H9 (cell line): ENCODE measurements around the gene ITPK1. TPM values are rescaled to one million over a fixed set of nuclear protein-coding genes. Genes with fewer than 3 reads are reported as not detected.

ENCODE experiments used
- DNase-seq: peaks from one replicate; pipeline ENCODE4 v3.0.0-alpha.2; 2017
- H2AFZ ChIP-seq: one replicate; pipeline ENCODE4 v1.6.1; 2013; ENCODE audit warnings: mild to moderate bottlenecking, low read length, control low read depth, moderate library complexity
- H2AK5ac ChIP-seq: 2 replicates; pipeline ENCODE4 v1.6.1; 2013; ENCODE audit warnings: low read length, control low read depth, mixed read lengths; ENCODE audit not compliant: insufficient read length
- H2BK120ac ChIP-seq: one replicate; pipeline ENCODE4 v1.6.1; 2013; ENCODE audit warnings: low read depth, mild to moderate bottlenecking, low read length, control low read depth, inconsistent platforms; ENCODE audit not compliant: poor library complexity, severe bottlenecking
- H2BK12ac ChIP-seq: 2 replicates; pipeline ENCODE4 v1.6.1; 2013; ENCODE audit warnings: low read length, control low read depth, mixed read lengths, low read depth; ENCODE audit not compliant: insufficient read length
- H2BK15ac ChIP-seq: 2 replicates; pipeline ENCODE4 v1.6.1; 2013; ENCODE audit warnings: low read depth, low read length, control low read depth
- H2BK20ac ChIP-seq: one replicate; pipeline ENCODE4 v1.6.1; 2013; ENCODE audit warnings: low read depth, mild to moderate bottlenecking, low read length, control low read depth, inconsistent platforms; ENCODE audit not compliant: poor library complexity, severe bottlenecking
- H2BK5ac ChIP-seq: 2 replicates; pipeline ENCODE4 v1.6.1; 2013; ENCODE audit warnings: low read length, control low read depth, mixed read lengths; ENCODE audit not compliant: insufficient read length
- H3K14ac ChIP-seq: 2 replicates; pipeline ENCODE4 v1.6.1; 2013; ENCODE audit warnings: low read length, control low read depth; ENCODE audit not compliant: insufficient read depth
- H3K18ac ChIP-seq: 2 replicates; pipeline ENCODE4 v1.6.1; 2013; ENCODE audit warnings: low read depth, mild to moderate bottlenecking, mixed read lengths, low read length, control low read depth; ENCODE audit not compliant: insufficient read length
- H3K23ac ChIP-seq: 2 replicates; pipeline ENCODE4 v1.6.1; 2013; ENCODE audit warnings: low read length, control low read depth, mixed read lengths, low read depth; ENCODE audit not compliant: insufficient read length
- H3K23me2 ChIP-seq: 2 replicates; pipeline ENCODE4 v1.6.1; 2013; ENCODE audit warnings: low read depth, mild to moderate bottlenecking, mixed read lengths, low read length, control low read depth; ENCODE audit not compliant: insufficient read length, poor library complexity, severe bottlenecking
- H3K27ac ChIP-seq: 2 replicates; pipeline ENCODE4 v1.5.1; 2013; ENCODE audit warnings: low read length, control low read depth, mixed read lengths, low read depth; ENCODE audit not compliant: insufficient read length
- H3K27me3 ChIP-seq: 2 replicates; pipeline ENCODE4 v1.6.1; 2013; ENCODE audit warnings: low read length, control low read depth, inconsistent platforms; ENCODE audit not compliant: insufficient read depth
- H3K4ac ChIP-seq: 2 replicates; pipeline ENCODE4 v1.6.1; 2013; ENCODE audit warnings: low read depth, mild to moderate bottlenecking, control low read depth, inconsistent platforms, low read length, moderate library complexity
- H3K4me1 ChIP-seq: 2 replicates; pipeline ENCODE4 v1.6.1; 2013; ENCODE audit warnings: low read length, control low read depth, inconsistent platforms; ENCODE audit not compliant: insufficient read depth
- H3K4me2 ChIP-seq: 2 replicates; pipeline ENCODE4 v1.6.1; 2013; ENCODE audit warnings: low read length, control low read depth, mixed read lengths; ENCODE audit not compliant: insufficient read length, insufficient read depth
- H3K56ac ChIP-seq: 2 replicates; pipeline ENCODE4 v1.6.1; 2013; ENCODE audit warnings: low read depth, mild to moderate bottlenecking, mixed read lengths, low read length, control low read depth; ENCODE audit not compliant: insufficient read length
- H3K79me1 ChIP-seq: 2 replicates; pipeline ENCODE4 v1.6.1; 2013; ENCODE audit warnings: low read depth, mild to moderate bottlenecking, moderate library complexity, low read length, control low read depth, inconsistent platforms; ENCODE audit not compliant: insufficient read depth, poor library complexity, severe bottlenecking
- H3K79me2 ChIP-seq: 2 replicates; pipeline ENCODE4 v1.6.1; 2013; ENCODE audit warnings: low read length, control low read depth, inconsistent platforms; ENCODE audit not compliant: insufficient read depth
- H3K9ac ChIP-seq: 2 replicates; pipeline ENCODE4 v1.6.1; 2013; ENCODE audit warnings: low read length, control low read depth, mixed read lengths; ENCODE audit not compliant: insufficient read length; ENCODE audit errors: extremely low read depth
- H3K9me3 ChIP-seq: one replicate; pipeline ENCODE4 v1.6.1; 2013; ENCODE audit warnings: low read depth, low read length, inconsistent platforms; ENCODE audit not compliant: control insufficient read depth
- H3T11ph ChIP-seq: one replicate; pipeline ENCODE4 v1.6.1; 2013; ENCODE audit warnings: mild to moderate bottlenecking, low read length, control low read depth, inconsistent platforms
- H4K20me1 ChIP-seq: one replicate; pipeline ENCODE4 v1.6.1; 2013; ENCODE audit not compliant: control insufficient read depth, insufficient read length, insufficient read depth
- H4K5ac ChIP-seq: 2 replicates; pipeline ENCODE4 v1.6.1; 2013; ENCODE audit warnings: low read depth, mild to moderate bottlenecking, mixed read lengths, low read length, control low read depth; ENCODE audit not compliant: insufficient read length
- H4K8ac ChIP-seq: replicated peaks from 2 replicates; pipeline ENCODE4 v1.6.1; 2013; ENCODE audit warnings: low read length, control low read depth, mixed read lengths, low read depth; ENCODE audit not compliant: insufficient read length
- H4K91ac ChIP-seq: 2 replicates; pipeline ENCODE4 v1.6.1; 2013; ENCODE audit warnings: low read depth, mild to moderate bottlenecking, moderate library complexity, mixed read lengths, low read length, control low read depth; ENCODE audit not compliant: insufficient read length
- H3K27ac Mint-ChIP-seq, 3 experiments: 2 replicates in 2 of 3; 3 replicates in 1 of 3; pipeline ENCODE4 v1.8.0; 2020 to 2021; ENCODE audit warnings: mixed read lengths in 3 of 3, mild to moderate bottlenecking in 1 of 3, moderate library complexity in 1 of 3
- H3K27me3 Mint-ChIP-seq: 2 replicates; pipeline ENCODE4 v1.8.0; 2021; ENCODE audit warnings: low read depth, mild to moderate bottlenecking, moderate library complexity, mixed read lengths
- H3K36me3 Mint-ChIP-seq, 3 experiments: 2 replicates in 2 of 3; 3 replicates in 1 of 3; pipeline ENCODE4 v1.8.0; 2020 to 2021; ENCODE audit warnings: low read depth in 3 of 3, mixed read lengths in 3 of 3; ENCODE audit not compliant: insufficient read depth in 1 of 3
- H3K4me1 Mint-ChIP-seq, 2 experiments: 2 replicates each; pipeline ENCODE4 v1.8.0; 2020; ENCODE audit warnings: mixed read lengths in 2 of 2
- H3K4me3 Mint-ChIP-seq, 2 experiments: 2 replicates in 1 of 2; 3 replicates in 1 of 2; pipeline ENCODE4 v1.8.0; 2020 to 2021; ENCODE audit warnings: mild to moderate bottlenecking in 2 of 2, mixed read lengths in 2 of 2, moderate library complexity in 1 of 2
- H3K9me3 Mint-ChIP-seq, 2 experiments: 2 replicates in 1 of 2; 3 replicates in 1 of 2; pipeline ENCODE4 v1.8.0; 2020; ENCODE audit warnings: mild to moderate bottlenecking in 2 of 2, mixed read lengths in 2 of 2, moderate library complexity in 1 of 2
- WGBS: extraction: QIAGEN DNeasy Blood & Tissue Kit; methylation state at CpG from one replicate; pipeline ENCODE4 v1.1.7; 2013; ENCODE audit warnings: missing lambda C conversion rate, low lambda C conversion rate, mixed read lengths; ENCODE audit not compliant: insufficient read length; ENCODE audit errors: extremely low coverage; 5-methylcytosine and 5-hydroxymethylcytosine counted together
- total RNA-seq: library from RNA; stranded (reverse); gene quantifications from 2 replicates; pipeline ENCODE4 v1.2.1, GENCODE V29; 2021
- TF ChIP-seq, protein P1 (sequence below): fragments of 200-600 bp; sonication (generic); conservative IDR thresholded peaks from 3 replicates; pipeline ENCODE4 v1.8.0; 2021; ENCODE audit warnings: antibody characterized with exemption, mild to moderate bottlenecking

Gene ITPK1
- total RNA-seq, 1 experiment from 2014 or later = 92.7 TPM

- H2AK5ac ChIP-seq = no peak overlapping the region
- Mint-ChIP-seq H3K4me3 (peak overlapping the region; percentile 12 to 52; a peak in 3 of 5 replicates), H3K27ac (peak overlapping the region; percentile 72 to 84 (median 79); a peak in 6 of 7 replicates), H3K9me3 (no peaks in the 10 kb centered on the region; a peak in 1 of 5 replicates), H3K27me3 (no peaks in the 10 kb centered on the region; the same call in 1 of the 2 replicates), H3K4me1 (peaks cover 79 to 80% of the 10 kb centered on the region in 2 experiments), H3K36me3 (no peaks in the 10 kb centered on the region)
- H3K23me2 ChIP-seq = no peaks in the 10 kb centered on the region
- no peak overlapping the region for H3K27ac ChIP-seq
- H3K9me3 ChIP-seq = no peaks in the 10 kb centered on the region
- peak; percentile 81 for DNase-seq
- peaks cover 28% of the 10 kb centered on the region; the same call in 1 of the 2 replicates for H3K4me1 ChIP-seq
- no peaks in the 10 kb centered on the region for H4K20me1 ChIP-seq
- no peak overlapping the region for H3K56ac ChIP-seq
- H2BK120ac ChIP-seq = no peak overlapping the region
- H3K14ac ChIP-seq = no peak overlapping the region
- TF ChIP-seq, protein P1, sequence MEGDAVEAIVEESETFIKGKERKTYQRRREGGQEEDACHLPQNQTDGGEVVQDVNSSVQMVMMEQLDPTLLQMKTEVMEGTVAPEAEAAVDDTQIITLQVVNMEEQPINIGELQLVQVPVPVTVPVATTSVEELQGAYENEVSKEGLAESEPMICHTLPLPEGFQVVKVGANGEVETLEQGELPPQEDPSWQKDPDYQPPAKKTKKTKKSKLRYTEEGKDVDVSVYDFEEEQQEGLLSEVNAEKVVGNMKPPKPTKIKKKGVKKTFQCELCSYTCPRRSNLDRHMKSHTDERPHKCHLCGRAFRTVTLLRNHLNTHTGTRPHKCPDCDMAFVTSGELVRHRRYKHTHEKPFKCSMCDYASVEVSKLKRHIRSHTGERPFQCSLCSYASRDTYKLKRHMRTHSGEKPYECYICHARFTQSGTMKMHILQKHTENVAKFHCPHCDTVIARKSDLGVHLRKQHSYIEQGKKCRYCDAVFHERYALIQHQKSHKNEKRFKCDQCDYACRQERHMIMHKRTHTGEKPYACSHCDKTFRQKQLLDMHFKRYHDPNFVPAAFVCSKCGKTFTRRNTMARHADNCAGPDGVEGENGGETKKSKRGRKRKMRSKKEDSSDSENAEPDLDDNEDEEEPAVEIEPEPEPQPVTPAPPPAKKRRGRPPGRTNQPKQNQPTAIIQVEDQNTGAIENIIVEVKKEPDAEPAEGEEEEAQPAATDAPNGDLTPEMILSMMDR = no peak; the same call in 2 of the 3 replicates
- no peak overlapping the region for H4K8ac ChIP-seq
- H2BK12ac ChIP-seq = no peak overlapping the region
- no peak overlapping the region for H2BK5ac ChIP-seq
- H3K79me2 ChIP-seq = peaks cover under 1% of the 10 kb centered on the region; the same call in 1 of the 2 replicates
- no peak overlapping the region for H3K9ac ChIP-seq
- no peak overlapping the region for H3K23ac ChIP-seq
- no peak overlapping the region for H3T11ph ChIP-seq
- H3K79me1 ChIP-seq = peaks cover 11% of the 10 kb centered on the region
- H3K4ac ChIP-seq = no peak overlapping the region
- H4K91ac ChIP-seq = no peak overlapping the region
- no peak overlapping the region for H2BK15ac ChIP-seq
- H4K5ac ChIP-seq = no peak overlapping the region
- no peaks in the 10 kb centered on the region for H3K27me3 ChIP-seq
- no peak overlapping the region for H3K18ac ChIP-seq
- H2BK20ac ChIP-seq = no peak overlapping the region
- H3K4me2 ChIP-seq = peak overlapping the region; percentile 2
- no CpG with 5 or more reads among the region's 5 CpGs for WGBS
- no peak overlapping the region for H2AFZ ChIP-seq
Measured at GRCh38 chr14:93040982-93041381, 74.7 kb downstream of the ITPK1 start.
